ACHN (cell line): ENCODE data around the gene KRTAP9-4.
"Not testable (repeated sequence)": the region's sequence is repeated elsewhere in the genome, so short reads cannot be mapped to it uniquely, and the experiment has no call there.

Source experiments
- DNase-seq: peaks from one replicate; pipeline ENCODE4 v3.0.0-alpha.2; 2015
- in situ Hi-C: cut with HindIII; loops from 2 replicates; pipeline ENCODE4 v1.10.0; 2017; ENCODE audit warnings: low sequenced_read_pairs, low pct_ligation_motif_present, low pct_unique_long_range_greater_than_20kb

The KRTAP9-4 gene

GRCh38 chr17:41258406-41258805 is 8.9 kb downstream of the KRTAP9-4 start:
- in situ Hi-C loops = no loop called here

GRCh38 chr17:41263212-41263611 is 13.7 kb downstream of the KRTAP9-4 start:
- in situ Hi-C loops = no loop called here
- no peak for DNase-seq

More at GRCh38 chr17:41258406-41258805, 8.9 kb downstream of the KRTAP9-4 start:
- DNase-seq = no peak

GRCh38 chr17:41264599-41264998 is 15.1 kb downstream of the KRTAP9-4 start:
- DNase-seq = no peak
- in situ Hi-C loops = no loop called here

DNA sequence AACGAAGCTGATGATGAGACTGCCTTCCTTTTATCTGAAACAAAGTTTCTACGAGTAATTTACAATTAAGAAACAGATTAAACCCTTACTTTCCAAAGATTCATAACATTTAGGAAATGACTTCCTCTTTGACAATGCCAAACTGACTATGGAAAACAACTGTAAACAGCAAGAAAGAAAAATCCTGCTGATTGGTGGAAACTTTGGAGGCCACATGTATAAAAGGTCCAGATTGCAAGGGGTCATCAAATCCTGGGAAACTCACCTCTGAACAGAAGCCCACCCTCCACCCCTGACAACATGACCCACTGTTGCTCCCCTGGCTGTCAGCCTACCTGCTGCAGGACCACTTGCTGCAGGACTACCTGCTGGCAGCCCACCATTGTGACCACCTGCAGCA is 15.6 kb downstream of the KRTAP9-4 start, which contains the start of gene KRTAP9-6:
TSS of gene KRTAP9-6 (plus strand) at position 301 of the 400 bp plus-strand sequence. CDS start at position 301, 0 bp downstream.
- in situ Hi-C loops = no loop called here
- DNase-seq = no peak

DNA sequence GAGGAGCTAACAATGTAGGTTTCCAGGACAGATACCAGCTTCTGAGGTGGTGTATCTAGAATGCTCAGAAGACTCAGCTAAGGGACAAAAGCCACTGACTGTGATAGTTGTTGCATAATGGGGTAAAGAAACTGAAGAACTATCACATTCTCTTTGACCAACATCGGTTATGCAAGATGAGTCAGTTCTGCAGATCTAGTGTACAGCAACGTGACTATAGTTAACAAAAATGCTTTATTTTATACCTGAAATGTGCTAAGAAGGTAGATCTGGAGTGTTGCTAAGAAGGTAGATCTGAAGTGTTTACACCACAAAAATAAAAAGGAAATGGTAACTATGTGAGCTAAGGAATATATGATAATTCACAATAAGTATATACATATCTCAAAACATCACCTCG is 18.2 kb downstream of the KRTAP9-4 start:
- in situ Hi-C loops = no loop called here
- no peak for DNase-seq

DNA sequence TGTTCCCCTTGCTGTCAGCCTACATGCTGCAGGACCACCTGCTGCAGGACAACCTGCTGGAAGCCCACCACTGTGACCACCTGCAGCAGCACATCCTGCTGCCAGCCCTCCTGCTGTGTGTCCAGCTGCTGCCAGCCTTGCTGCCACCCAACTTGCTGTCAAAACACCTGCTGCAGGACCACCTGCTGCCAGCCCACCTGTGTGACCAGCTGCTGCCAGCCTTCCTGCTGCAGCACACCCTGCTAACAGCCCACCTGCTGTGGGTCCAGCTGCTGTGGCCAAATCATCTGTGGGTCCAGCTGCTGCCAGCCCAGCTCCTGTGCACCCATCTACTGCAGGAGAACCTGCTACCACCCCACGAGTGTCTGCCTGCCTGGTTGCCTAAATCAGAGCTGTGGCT is 21.8 kb downstream of the KRTAP9-4 start:
- DNase-seq, in situ Hi-C loops: not testable (repeated sequence)

GRCh38 chr17:41271858-41272257 is 22.4 kb downstream of the KRTAP9-4 start:
- no peak for DNase-seq

DNA sequence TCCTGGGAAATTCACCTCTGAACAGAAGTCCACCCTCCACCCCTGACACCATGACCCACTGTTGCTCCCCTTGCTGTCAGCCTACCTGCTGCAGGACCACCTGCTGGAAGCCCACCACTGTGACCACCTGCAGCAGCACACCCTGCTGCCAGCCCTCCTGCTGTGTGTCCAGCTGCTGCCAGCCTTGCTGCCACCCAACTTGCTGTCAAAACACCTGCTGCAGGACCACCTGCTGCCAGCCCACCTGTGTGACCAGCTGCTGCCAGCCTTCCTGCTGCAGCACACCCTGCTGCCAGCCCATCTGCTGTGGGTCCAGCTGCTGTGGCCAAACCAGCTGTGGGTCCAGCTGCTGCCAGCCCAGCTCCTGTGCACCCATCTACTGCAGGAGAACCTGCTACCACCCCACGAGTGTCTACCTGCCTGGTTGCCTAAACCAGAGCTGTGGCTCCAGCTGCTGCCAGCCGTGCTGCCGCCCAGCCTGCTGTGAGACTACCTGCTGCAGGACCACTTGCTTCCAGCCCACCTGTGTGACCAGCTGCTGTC is 26.2 kb downstream of the KRTAP9-4 start, which contains the start of gene KRTAP9-7:
TSS of gene KRTAP9-7 (plus strand) at position 51 of the 543 bp plus-strand sequence. CDS start at position 51, 0 bp downstream.
- DNase-seq, in situ Hi-C loops: not testable (repeated sequence)

More at GRCh38 chr17:41271858-41272257, 22.4 kb downstream of the KRTAP9-4 start:
- in situ Hi-C loops = no loop called here

- DNase-seq = no peak
- in situ Hi-C loops = no loop called here
Observed at GRCh38 chr17:41278176-41278955, 28.9 kb downstream of the KRTAP9-4 start.

DNA sequence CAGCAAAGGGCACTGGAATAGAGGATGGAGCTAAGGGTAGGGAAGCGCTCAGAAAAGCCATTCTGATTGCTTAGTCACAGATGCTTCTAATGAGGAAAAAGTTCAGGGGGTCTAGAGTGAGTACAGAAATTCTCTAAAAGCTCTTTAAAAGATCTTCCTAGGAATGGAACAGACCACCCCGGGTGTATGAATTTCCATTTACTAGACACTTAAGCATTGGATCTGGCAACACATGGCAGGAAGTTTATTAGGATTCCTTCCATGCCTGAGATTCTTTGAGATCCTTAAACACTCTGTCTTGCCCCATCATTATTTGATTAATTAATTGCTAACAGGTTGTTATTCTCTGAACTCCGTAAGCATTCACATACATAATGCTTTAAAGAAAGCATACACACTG is 34.6 kb downstream of the KRTAP9-4 start:
- in situ Hi-C loops = no loop called here
- no peak for DNase-seq

DNA sequence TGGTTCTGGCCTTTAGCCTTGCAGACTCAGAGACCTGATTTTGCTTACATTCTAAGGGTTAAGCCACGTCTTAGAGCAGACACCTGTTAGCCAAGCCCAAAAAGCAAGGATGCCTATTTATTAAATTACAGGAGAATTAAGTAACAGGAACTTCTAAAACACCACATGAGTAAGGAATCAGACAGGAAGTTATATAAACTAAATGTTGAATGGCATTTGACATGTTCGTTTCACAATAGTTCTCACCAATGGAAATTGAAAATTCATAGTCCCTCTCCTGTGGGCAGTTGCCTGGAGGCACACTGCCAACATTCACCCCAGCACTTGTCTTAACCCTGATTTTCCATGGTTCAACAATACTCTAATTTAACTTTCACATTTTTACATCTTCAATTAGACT is 35.1 kb downstream of the KRTAP9-4 start:
- DNase-seq = no peak
- in situ Hi-C loops = no loop called here

DNA sequence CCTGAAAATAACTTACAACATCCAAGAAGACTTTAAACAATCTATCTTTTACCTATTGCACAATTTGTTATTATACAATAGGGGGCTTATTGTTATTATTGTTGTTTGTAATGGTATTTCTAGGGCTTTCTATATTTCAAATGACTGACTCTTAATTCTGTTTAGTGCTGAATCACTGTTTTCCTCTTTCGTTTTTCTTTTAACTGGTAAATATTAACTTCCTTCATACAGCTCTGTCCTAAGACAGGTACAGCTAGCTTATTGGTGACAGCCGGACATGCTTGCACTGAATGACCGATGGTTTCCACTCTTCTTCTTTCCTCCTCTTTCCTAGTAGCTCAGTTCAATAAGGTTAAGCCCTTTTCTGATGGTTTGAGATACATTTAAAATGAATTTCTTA is 37.6 kb downstream of the KRTAP9-4 start:
- DNase-seq = no peak
- in situ Hi-C loops = no loop called here

- DNase-seq = no peak
- in situ Hi-C loops = no loop called here
Observed at GRCh38 chr17:41294016-41294415, 44.5 kb downstream of the KRTAP9-4 start.

DNA sequence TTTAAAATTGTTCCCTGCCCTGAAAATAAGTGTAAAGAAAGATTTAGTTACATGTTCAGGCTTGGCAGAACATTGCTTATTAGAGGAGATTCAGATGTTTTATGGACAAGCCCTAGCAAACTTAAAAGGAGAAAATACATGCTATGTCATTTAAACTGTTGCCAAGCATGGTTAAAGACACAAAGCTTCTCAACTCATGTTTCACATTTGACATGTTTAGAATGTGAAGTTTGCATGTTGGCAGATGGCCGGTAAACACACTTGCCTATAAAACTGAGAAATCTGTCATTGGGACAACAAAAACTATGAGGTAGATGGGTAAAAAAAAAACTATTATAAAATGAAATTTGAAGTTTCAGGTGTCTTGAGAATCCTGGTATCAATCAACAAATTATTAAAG is 47.4 kb downstream of the KRTAP9-4 start:
- no peak for DNase-seq
- in situ Hi-C loops = no loop called here

- DNase-seq = no peak
- in situ Hi-C loops = no loop called here
Observed at GRCh38 chr17:41298458-41299135, 49.1 kb downstream of the KRTAP9-4 start.
